ENCODE results near the gene TM4SF20.

DNA sequence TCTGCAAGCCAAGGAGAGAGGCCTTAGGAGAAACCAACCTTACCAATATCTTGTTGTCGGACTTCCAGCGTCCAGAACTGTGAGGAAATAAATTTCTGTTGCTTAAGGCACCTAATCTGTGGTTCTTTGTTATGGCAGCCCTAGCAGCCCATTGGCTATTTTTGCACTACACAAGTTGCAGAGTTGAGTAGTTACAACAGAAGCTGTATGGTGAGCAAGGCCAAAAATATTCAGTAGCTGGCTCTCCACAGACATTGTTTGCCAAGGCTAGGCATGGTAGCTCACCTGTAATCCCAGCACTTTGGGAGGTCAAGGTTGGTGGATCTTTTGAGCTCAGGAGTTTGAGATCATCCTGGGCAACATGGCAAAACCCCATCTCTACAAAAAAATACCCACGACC lies 35.7 kb upstream of the TM4SF20 start:
- TF ChIP-seq GATA3 (IDR thresholded peaks at IDR 0.05; ENCODE audit: low read depth, low read length) (no peak), GATA2 (IDR thresholded peaks at IDR 0.05; ENCODE audit: low read depth, low read length) (no peak)
